Measurements from ENCODE around the gene PLSCR1. TPM values are rescaled to one million over a fixed set of nuclear protein-coding genes. Genes with fewer than 3 reads are reported as not detected.

PLSCR1 gene
- total RNA-seq, 2 donors from 2014 or later = 41.0 to 103 TPM

- no peaks in the 10 kb centered on the region for H3K9me3 Mint-ChIP-seq
- no peak overlapping the region for H3K27ac Mint-ChIP-seq
- DNase-seq (ENCODE audit: low spot score in 2 of 2) (no peak), ATAC-seq (no peak)
- no peaks in the 10 kb centered on the region for H3K36me3 Mint-ChIP-seq
Measured at GRCh38 chr3:146557745-146558144, 13.3 kb upstream of the PLSCR1 start.

- H3K9me3 Mint-ChIP-seq = no peaks in the 10 kb centered on the region
- no peak overlapping the region for H3K27ac Mint-ChIP-seq
- no peaks in the 10 kb centered on the region for H3K36me3 Mint-ChIP-seq
- DNase-seq (ENCODE audit: low spot score in 2 of 2) = no peak
- ATAC-seq = no peak
Measured at GRCh38 chr3:146555311-146555710, 10.9 kb upstream of the PLSCR1 start.

GRCh38 chr3:146554151-146554760 is 9.8 kb upstream of the PLSCR1 start:
- H3K9me3 Mint-ChIP-seq = no peaks in the 10 kb centered on the region
- no peak overlapping the region for H3K27ac Mint-ChIP-seq
- H3K36me3 Mint-ChIP-seq = no peaks in the 10 kb centered on the region
- DNase-seq (ENCODE audit: low spot score in 2 of 2) (no peak), ATAC-seq (peak; percentile 29 to 37)

- no peaks in the 10 kb centered on the region for H3K9me3 Mint-ChIP-seq
- DNase-seq (ENCODE audit: low spot score in 2 of 2) (no peak), ATAC-seq (peak; percentile 70 to 87)
- H3K36me3 Mint-ChIP-seq = no peaks in the 10 kb centered on the region
- H3K27ac Mint-ChIP-seq = no peak overlapping the region
Measured at GRCh38 chr3:146550743-146551510, 6.5 kb upstream of the PLSCR1 start.

GRCh38 chr3:146550070-146550615 is 5.7 kb upstream of the PLSCR1 start:
- Mint-ChIP-seq H3K36me3 (no peaks in the 10 kb centered on the region), H3K27ac (no peak overlapping the region), H3K9me3 (no peaks in the 10 kb centered on the region)
- ATAC-seq (no peak), DNase-seq (ENCODE audit: low spot score in 2 of 2) (no peak)

GRCh38 chr3:146547235-146547835 is 2.9 kb upstream of the PLSCR1 start:
- Mint-ChIP-seq H3K9me3 (no peaks in the 10 kb centered on the region), H3K36me3 (peaks cover 11 to 13% of the 10 kb centered on the region in 2 donors), H3K27ac (no peak overlapping the region)
- DNase-seq (ENCODE audit: low spot score in 2 of 2) (no peak), ATAC-seq (peak in 1 of 2 donors; percentile 47)

GRCh38 chr3:146546366-146546965 is 2.1 kb upstream of the PLSCR1 start:
- Mint-ChIP-seq H3K9me3 (no peaks in the 10 kb centered on the region), H3K36me3 (peaks cover 20% of the 10 kb centered on the region in 2 donors), H3K27ac (no peak overlapping the region)
- no peak for DNase-seq (ENCODE audit: low spot score in 2 of 2)
- ATAC-seq = no peak

GRCh38 chr3:146544929-146545528 is 622 bp upstream of the PLSCR1 start:
- peak overlapping the region; percentile 96 to 98 for H3K27ac Mint-ChIP-seq
- ATAC-seq = no peak

GRCh38 chr3:146543461-146544001 is 876 bp downstream of the PLSCR1 start:
- ATAC-seq = peak; percentile 1 to 6
- H3K36me3 Mint-ChIP-seq = peaks cover 20 to 38% of the 10 kb centered on the region in 2 donors
- DNase-seq (ENCODE audit: low spot score in 2 of 2) = no peak
- H3K9me3 Mint-ChIP-seq = no peaks in the 10 kb centered on the region
- peak overlapping the region; percentile 96 to 98 for H3K27ac Mint-ChIP-seq

More at GRCh38 chr3:146544929-146545528, 622 bp upstream of the PLSCR1 start:
- H3K9me3 Mint-ChIP-seq = no peaks in the 10 kb centered on the region
- peaks cover 20 to 28% of the 10 kb centered on the region in 2 donors for H3K36me3 Mint-ChIP-seq
- no peak for DNase-seq (ENCODE audit: low spot score in 2 of 2)

- ATAC-seq (no peak), DNase-seq (ENCODE audit: low spot score in 2 of 2) (no peak)
- Mint-ChIP-seq H3K36me3 (peaks cover 20 to 38% of the 10 kb centered on the region in 2 donors), H3K9me3 (no peaks in the 10 kb centered on the region), H3K27ac (peak overlapping the region; percentile 81 to 98)
Measured at GRCh38 chr3:146542978-146543377, 1.4 kb downstream of the PLSCR1 start.

- H3K27ac Mint-ChIP-seq = peak overlapping the region; percentile 93 to 98
- H3K9me3 Mint-ChIP-seq = no peaks in the 10 kb centered on the region
- DNase-seq (ENCODE audit: low spot score in 2 of 2) (no peak), ATAC-seq (peak in 1 of 2 donors; percentile 34)
- H3K36me3 Mint-ChIP-seq = peaks cover 20 to 43% of the 10 kb centered on the region in 2 donors
Measured at GRCh38 chr3:146542179-146542578, 2.2 kb downstream of the PLSCR1 start.

- DNase-seq (ENCODE audit: low spot score in 2 of 2) (no peak), ATAC-seq (no peak)
- Mint-ChIP-seq H3K27ac (no peak overlapping the region), H3K36me3 (peaks cover 20 to 52% of the 10 kb centered on the region in 2 donors), H3K9me3 (no peaks in the 10 kb centered on the region)
Measured at GRCh38 chr3:146540978-146541377, 3.4 kb downstream of the PLSCR1 start.

- no peaks in the 10 kb centered on the region for H3K9me3 Mint-ChIP-seq
- DNase-seq (ENCODE audit: low spot score in 2 of 2) (no peak), ATAC-seq (no peak)
- no peak overlapping the region for H3K27ac Mint-ChIP-seq
- H3K36me3 Mint-ChIP-seq = peaks cover 20 to 53% of the 10 kb centered on the region in 2 donors
Measured at GRCh38 chr3:146540236-146540635, 4.2 kb downstream of the PLSCR1 start.

GRCh38 chr3:146539315-146539714 is 5.1 kb downstream of the PLSCR1 start:
- H3K27ac Mint-ChIP-seq = no peak overlapping the region
- DNase-seq (ENCODE audit: low spot score in 2 of 2) (no peak), ATAC-seq (no peak)
- H3K36me3 Mint-ChIP-seq = peaks cover 20 to 61% of the 10 kb centered on the region in 2 donors
- H3K9me3 Mint-ChIP-seq = no peaks in the 10 kb centered on the region

GRCh38 chr3:146537603-146538002 is 6.8 kb downstream of the PLSCR1 start:
- no peak overlapping the region for H3K27ac Mint-ChIP-seq
- ATAC-seq = no peak

GRCh38 chr3:146536681-146537080 is 7.7 kb downstream of the PLSCR1 start:
- ATAC-seq (no peak), DNase-seq (ENCODE audit: low spot score in 2 of 2) (no peak)
- Mint-ChIP-seq H3K36me3 (peaks cover 0 to 55% of the 10 kb centered on the region in 2 donors), H3K27ac (no peak overlapping the region), H3K9me3 (no peaks in the 10 kb centered on the region)

More at GRCh38 chr3:146537603-146538002, 6.8 kb downstream of the PLSCR1 start:
- H3K9me3 Mint-ChIP-seq = no peaks in the 10 kb centered on the region
- H3K36me3 Mint-ChIP-seq = peaks cover 9 to 59% of the 10 kb centered on the region in 2 donors
- no peak for DNase-seq (ENCODE audit: low spot score in 2 of 2)
